Endothelial cell of umbilical vein (primary cell): ENCODE results near the gene CASP10. TPM values are rescaled to one million over a fixed set of nuclear protein-coding genes. Genes with fewer than 3 reads are reported as not detected.

Experiments used
- BruUV-seq: library from RNA; stranded (reverse); fragments of 400-500 nt; replicated peaks from 2 replicates; lab custom pipeline; 2021; lab: Mats Ljungman, UMichigan
- CTCF ChIA-PET: fragments of 300-600, 350-600 bp; sonication (Branson Sonifier 250); formaldehyde crosslinking; loops from one replicate; lab custom pipeline; 2021; ENCODE audit warnings: antibody characterized with exemption, inconsistent platforms; lab: Charles Lee
- POLR2A ChIA-PET: fragments of 300-600, 350-600 bp; sonication (Branson Sonifier 250); formaldehyde crosslinking; loops from one replicate; lab custom pipeline; 2021; ENCODE audit warnings: antibody characterized with exemption, inconsistent platforms; lab: Charles Lee
- DNase-seq: peaks from one replicate; pipeline ENCODE4 v3.0.0-alpha.2; 2011; ENCODE audit warnings: low read depth, low spot score
- FAIRE-seq: peaks from 2 replicates; lab custom pipeline; 2011; peaks lifted over from hg19 to GRCh38; lab: Jason Lieb, UNC
- H2AFZ ChIP-seq: 2 replicates; pipeline ENCODE4 v1.6.0; 2012; ENCODE audit warnings: low read depth, low read length, control low read depth, inconsistent platforms
- H3K27ac ChIP-seq: 2 replicates; pipeline ENCODE4 v1.5.1; 2011; ENCODE audit warnings: low read depth, mild to moderate bottlenecking, control low read depth, low read length, moderate library complexity; ENCODE audit not compliant: insufficient read depth
- H3K27me3 ChIP-seq, 2 experiments: 2 replicates each; pipeline versions ENCODE4 v1.6.0 to v1.6.1; 2011; ENCODE audit warnings: low read length in 2 of 2, mixed read lengths in 1 of 2; ENCODE audit not compliant: control insufficient read depth in 2 of 2, insufficient read depth in 2 of 2
- H3K36me3 ChIP-seq, 2 experiments: 2 replicates in 1 of 2; 3 replicates in 1 of 2; pipeline ENCODE4 v1.5.1; 2011; ENCODE audit warnings: low read length in 2 of 2, mild to moderate bottlenecking in 1 of 2, moderate library complexity in 1 of 2; ENCODE audit not compliant: control insufficient read depth in 2 of 2, insufficient read depth in 2 of 2; ENCODE audit errors: extremely low read depth in 1 of 2
- H3K4me1 ChIP-seq: 3 replicates; pipeline ENCODE4 v1.5.1; 2011; ENCODE audit warnings: mild to moderate bottlenecking, low read length; ENCODE audit not compliant: control insufficient read depth, insufficient read depth; ENCODE audit errors: extremely low read depth
- H3K4me2 ChIP-seq: 2 replicates; pipeline ENCODE4 v1.6.1; 2011; ENCODE audit warnings: low read length, control low read depth, mixed read lengths; ENCODE audit not compliant: insufficient read depth
- H3K4me3 ChIP-seq, 3 experiments: fragments of 200-600 bp in 1 of 3; sonication (generic), shearing (Covaris generic) in 1 of 3; replicated peaks in 1 of 3; 2 replicates each; pipeline ENCODE4 v1.5.1; 2011 to 2016; ENCODE audit warnings: control low read depth in 3 of 3, low read length in 3 of 3, mild to moderate bottlenecking in 2 of 3, inconsistent platforms in 1 of 3, low read depth in 1 of 3, moderate library complexity in 1 of 3; ENCODE audit not compliant: insufficient read depth in 1 of 3
- H3K79me2 ChIP-seq: 2 replicates; pipeline ENCODE4 v1.6.0; 2012; ENCODE audit warnings: low read length, inconsistent platforms; ENCODE audit not compliant: control insufficient read depth, insufficient read depth
- H3K9ac ChIP-seq: replicated peaks from 2 replicates; pipeline ENCODE3; 2011; ENCODE audit warnings: low read length, control low read depth; ENCODE audit not compliant: insufficient read depth; ENCODE audit errors: extremely low read depth
- H3K9me1 ChIP-seq: replicated peaks from 3 replicates; pipeline ENCODE4 v1.6.0; 2011; ENCODE audit warnings: mild to moderate bottlenecking, low read length; ENCODE audit not compliant: control insufficient read depth, insufficient read depth; ENCODE audit errors: extremely low read depth
- H3K9me3 ChIP-seq: replicated peaks from 2 replicates; pipeline ENCODE4 v1.5.1; 2012; ENCODE audit warnings: low read length, inconsistent platforms; ENCODE audit not compliant: control insufficient read depth, insufficient read depth
- H4K20me1 ChIP-seq: replicated peaks from 2 replicates; pipeline ENCODE3; 2011; ENCODE audit warnings: mild to moderate bottlenecking, low read length; ENCODE audit not compliant: control insufficient read depth, insufficient read depth; ENCODE audit errors: extremely low read depth
- EZH2 ChIP-seq: IDR thresholded peaks from 2 replicates; pipeline ENCODE4 v1.6.1; 2012; ENCODE audit warnings: borderline replicate concordance, low read depth, mild to moderate bottlenecking, moderate library complexity, low read length, inconsistent platforms; ENCODE audit not compliant: severe bottlenecking
- FOS ChIP-seq: IDR thresholded peaks from 2 replicates; pipeline ENCODE4 v1.6.1; 2011; ENCODE audit warnings: mild to moderate bottlenecking, low read length, moderate library complexity, borderline replicate concordance; ENCODE audit not compliant: insufficient read depth
- GATA2 ChIP-seq: IDR thresholded peaks from 2 replicates; pipeline ENCODE4 v1.7.0; 2011; ENCODE audit warnings: low read depth, mild to moderate bottlenecking, moderate library complexity, mixed read lengths, low read length; ENCODE audit not compliant: insufficient read length, insufficient read depth
- JUN ChIP-seq: IDR thresholded peaks from 2 replicates; pipeline ENCODE4 v1.6.1; 2011; ENCODE audit warnings: borderline replicate concordance, low read depth; ENCODE audit not compliant: insufficient read length, insufficient read depth
- MYC ChIP-seq: IDR thresholded peaks from one replicate; pipeline ENCODE4 v1.6.1; 2011; ENCODE audit warnings: mild to moderate bottlenecking, low read depth, low read length
- POLR2A ChIP-seq: IDR thresholded peaks from 2 replicates; pipeline ENCODE4 v1.6.1; 2012; ENCODE audit warnings: low read depth, mild to moderate bottlenecking, control low read depth, low read length
- POLR2AphosphoS5 ChIP-seq: IDR thresholded peaks from 2 replicates; pipeline ENCODE4 v1.6.1; 2012; ENCODE audit warnings: low read depth, mild to moderate bottlenecking, control low read depth, low read length, moderate library complexity; ENCODE audit not compliant: insufficient read depth
- dilution Hi-C: fragments of 300-500 bp; cut with MboI; formaldehyde crosslinking; loops from one replicate; pipeline ENCODE4 v1.15.0; 2019; ENCODE audit warnings: low sequenced_read_pairs; ENCODE audit not compliant: extremely low pct_ligation_motif_present
- intact Hi-C: fragments of 100-400 bp; cut with micrococcal nuclease; formaldehyde crosslinking; loops from one replicate; pipeline ENCODE4 v1.10.0; 2022
- polyA plus RNA-seq, 4 experiments: library from polyadenylated mRNA; depleted of rRNA in 3 of 4; stranded (reverse) in 3 of 4; unstranded in 1 of 4; fragments of >200 nt; gene quantifications; 2 replicates each; pipeline versions ENCODE4 v1.2.1 to v1.2.3, GENCODE V29; 2011 to 2012; ENCODE audit warnings: missing spikeins in 1 of 4
- total RNA-seq: library from RNA; stranded (reverse); gene quantifications from 2 replicates; pipeline ENCODE4 v1.2.3, GENCODE V29; 2021
- TF ChIP-seq, protein P1 (sequence below), 2 donors: IDR thresholded peaks; 1 replicate in 1 of 2; 2 replicates in 1 of 2; pipeline ENCODE4 v1.5.1; 2011; ENCODE audit warnings: low read length in 2 of 2, mild to moderate bottlenecking in 2 of 2, moderate library complexity in 2 of 2, control low read depth in 1 of 2, inconsistent platforms in 1 of 2, low read depth in 1 of 2; ENCODE audit not compliant: insufficient read depth in 1 of 2; ENCODE audit errors: extremely low read depth in 1 of 2
- TF ChIP-seq, protein P2 (sequence below): IDR thresholded peaks from 2 replicates; pipeline ENCODE4 v1.6.1; 2011; ENCODE audit not compliant: insufficient read depth, insufficient read length

The CASP10 gene
- total and polyA plus RNA-seq, 2 donors (not counting 3 experiments of a cell fraction or from before 2014, with no cell fraction given): 16.4 to 37.6 TPM

DNA sequence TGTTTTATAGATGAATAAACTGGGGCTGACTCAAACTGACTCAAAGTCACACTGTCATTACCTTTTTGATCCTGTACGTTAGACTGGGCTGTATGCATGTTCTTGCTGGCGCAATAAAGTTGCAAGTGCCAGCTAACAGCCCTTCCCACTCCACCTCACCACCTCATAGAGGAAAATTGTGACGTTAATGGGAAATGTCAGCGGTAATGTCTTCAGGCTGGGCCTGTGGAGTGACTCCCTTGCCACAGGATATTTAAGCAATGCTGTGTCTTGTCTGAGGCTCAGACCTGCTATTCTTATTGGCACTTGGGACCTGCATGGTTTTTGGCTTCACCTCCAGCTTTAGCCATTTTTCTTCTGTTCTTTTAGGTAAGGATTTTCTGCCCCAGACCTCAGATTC is 25.2 kb upstream of the CASP10 start:
- peak; percentile 18 for FAIRE-seq
- no peak overlapping the region for H3K4me2 ChIP-seq

More for the DNA sequence above, 25.2 kb upstream of the CASP10 start:
- ChIA-PET POLR2A (interaction anchor here (0.9 to 1.4 kb wide), 7 partner anchors 9 to 75 kb away, joined by 3 to 10 read pairs (median 4); no protein-coding TSS in a partner anchor), CTCF (interaction anchor here (0.7 to 4.5 kb wide), 38 partner anchors 11 to 444 kb away, joined by 3 to 140 read pairs (median 6); partner anchors contain the start of genes CASP10, CFLAR and ORC2)
- Histone ChIP-seq H3K4me1 (peaks cover 11% of the 10 kb centered on the region), H2AFZ (no peak overlapping the region), H3K27me3 (no peaks in the 10 kb centered on the region), H3K9me1 (no peaks in the 10 kb centered on the region), H3K9ac (no peak overlapping the region), H4K20me1 (no peaks in the 10 kb centered on the region), H3K79me2 (peaks cover 21% of the 10 kb centered on the region), H3K36me3 (peaks cover 31 to 33% of the 10 kb centered on the region in 2 experiments), H3K27ac (peak overlapping the region; percentile 54), H3K9me3 (no peaks in the 10 kb centered on the region), H3K4me3 (no peak overlapping the region)
- intact Hi-C loops (loop anchor here (1.0 kb wide), 5 partner anchors 39 to 256 kb away; partner anchors contain the start of genes HYCC2 and ORC2), dilution Hi-C loops (no loop called here)
- no TSS peak for BruUV-seq
- no peak for DNase-seq
- TF ChIP-seq MYC (no peak), GATA2 (no peak), POLR2AphosphoS5 (no peak), POLR2A (no peak), FOS (no peak), JUN (no peak), EZH2 (no peak)
- TF ChIP-seq, protein P1, sequence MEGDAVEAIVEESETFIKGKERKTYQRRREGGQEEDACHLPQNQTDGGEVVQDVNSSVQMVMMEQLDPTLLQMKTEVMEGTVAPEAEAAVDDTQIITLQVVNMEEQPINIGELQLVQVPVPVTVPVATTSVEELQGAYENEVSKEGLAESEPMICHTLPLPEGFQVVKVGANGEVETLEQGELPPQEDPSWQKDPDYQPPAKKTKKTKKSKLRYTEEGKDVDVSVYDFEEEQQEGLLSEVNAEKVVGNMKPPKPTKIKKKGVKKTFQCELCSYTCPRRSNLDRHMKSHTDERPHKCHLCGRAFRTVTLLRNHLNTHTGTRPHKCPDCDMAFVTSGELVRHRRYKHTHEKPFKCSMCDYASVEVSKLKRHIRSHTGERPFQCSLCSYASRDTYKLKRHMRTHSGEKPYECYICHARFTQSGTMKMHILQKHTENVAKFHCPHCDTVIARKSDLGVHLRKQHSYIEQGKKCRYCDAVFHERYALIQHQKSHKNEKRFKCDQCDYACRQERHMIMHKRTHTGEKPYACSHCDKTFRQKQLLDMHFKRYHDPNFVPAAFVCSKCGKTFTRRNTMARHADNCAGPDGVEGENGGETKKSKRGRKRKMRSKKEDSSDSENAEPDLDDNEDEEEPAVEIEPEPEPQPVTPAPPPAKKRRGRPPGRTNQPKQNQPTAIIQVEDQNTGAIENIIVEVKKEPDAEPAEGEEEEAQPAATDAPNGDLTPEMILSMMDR (IDR thresholded peaks at IDR 0.05; ENCODE audit: extremely low read depth in 1 of 2, insufficient read depth in 1 of 2, low read depth in 1 of 2, low read length in 2 of 2): no peak
- TF ChIP-seq, protein P2, sequence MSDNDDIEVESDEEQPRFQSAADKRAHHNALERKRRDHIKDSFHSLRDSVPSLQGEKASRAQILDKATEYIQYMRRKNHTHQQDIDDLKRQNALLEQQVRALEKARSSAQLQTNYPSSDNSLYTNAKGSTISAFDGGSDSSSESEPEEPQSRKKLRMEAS: no peak
